Measurements from ENCODE around the gene LUC7L3. TPM values are rescaled to one million over a fixed set of nuclear protein-coding genes. Genes with fewer than 3 reads are reported as not detected.

The LUC7L3 gene
- total and polyA plus RNA-seq, 2 of the 13 experiments (the other 11 are each of a cell fraction or from before 2014, with no cell fraction given), result 108 to 120 TPM

DNA sequence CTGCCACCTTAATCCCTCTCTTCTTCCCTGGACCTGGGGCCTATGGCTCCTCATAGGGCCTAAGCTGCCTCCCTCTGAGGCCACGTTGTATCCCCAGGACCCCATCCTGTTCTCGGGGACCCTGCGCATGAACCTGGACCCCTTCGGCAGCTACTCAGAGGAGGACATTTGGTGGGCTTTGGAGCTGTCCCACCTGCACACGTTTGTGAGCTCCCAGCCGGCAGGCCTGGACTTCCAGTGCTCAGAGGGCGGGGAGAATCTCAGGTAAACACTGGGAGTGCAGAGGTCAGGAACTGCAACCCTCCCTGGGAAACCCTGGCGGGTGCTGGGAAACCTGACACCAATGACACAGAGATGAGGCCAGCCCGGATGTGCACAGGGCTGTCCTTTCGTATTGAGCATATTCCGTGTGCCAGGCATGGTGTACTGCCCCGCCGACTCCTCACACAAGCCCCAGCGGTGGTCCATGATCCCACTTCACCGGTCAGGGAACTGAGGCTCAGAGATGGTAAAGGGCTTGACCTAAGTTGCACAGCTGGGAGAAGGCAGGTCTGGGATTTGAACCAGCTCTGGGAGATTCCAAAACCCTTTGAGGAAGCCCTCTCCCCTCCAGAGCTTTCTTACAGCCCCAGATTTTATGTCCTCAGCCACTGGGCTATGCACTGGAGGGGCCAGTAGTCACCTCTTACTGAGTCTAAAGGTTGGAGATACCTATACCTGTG is 34.6 kb upstream of the LUC7L3 start (continued):
- TF ChIP-seq, protein P1, sequence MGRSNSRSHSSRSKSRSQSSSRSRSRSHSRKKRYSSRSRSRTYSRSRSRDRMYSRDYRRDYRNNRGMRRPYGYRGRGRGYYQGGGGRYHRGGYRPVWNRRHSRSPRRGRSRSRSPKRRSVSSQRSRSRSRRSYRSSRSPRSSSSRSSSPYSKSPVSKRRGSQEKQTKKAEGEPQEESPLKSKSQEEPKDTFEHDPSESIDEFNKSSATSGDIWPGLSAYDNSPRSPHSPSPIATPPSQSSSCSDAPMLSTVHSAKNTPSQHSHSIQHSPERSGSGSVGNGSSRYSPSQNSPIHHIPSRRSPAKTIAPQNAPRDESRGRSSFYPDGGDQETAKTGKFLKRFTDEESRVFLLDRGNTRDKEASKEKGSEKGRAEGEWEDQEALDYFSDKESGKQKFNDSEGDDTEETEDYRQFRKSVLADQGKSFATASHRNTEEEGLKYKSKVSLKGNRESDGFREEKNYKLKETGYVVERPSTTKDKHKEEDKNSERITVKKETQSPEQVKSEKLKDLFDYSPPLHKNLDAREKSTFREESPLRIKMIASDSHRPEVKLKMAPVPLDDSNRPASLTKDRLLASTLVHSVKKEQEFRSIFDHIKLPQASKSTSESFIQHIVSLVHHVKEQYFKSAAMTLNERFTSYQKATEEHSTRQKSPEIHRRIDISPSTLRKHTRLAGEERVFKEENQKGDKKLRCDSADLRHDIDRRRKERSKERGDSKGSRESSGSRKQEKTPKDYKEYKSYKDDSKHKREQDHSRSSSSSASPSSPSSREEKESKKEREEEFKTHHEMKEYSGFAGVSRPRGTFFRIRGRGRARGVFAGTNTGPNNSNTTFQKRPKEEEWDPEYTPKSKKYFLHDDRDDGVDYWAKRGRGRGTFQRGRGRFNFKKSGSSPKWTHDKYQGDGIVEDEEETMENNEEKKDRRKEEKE (IDR thresholded peaks at IDR 0.05), result no peak
- TF ChIP-seq MAZ (IDR thresholded peaks at IDR 0.05; ENCODE audit: borderline replicate concordance, low read depth, low read length), result peak; percentile 73; the same call in 1 of the 2 replicates
- peak; percentile 98 for TF ChIP-seq MAZ (CRISPR knock-in tag; IDR thresholded peaks at IDR 0.05; ENCODE audit: low read depth)
- TF ChIP-seq TP53 (CRISPR knock-in tag; conservative IDR thresholded peaks at IDR 0.05), result peak; percentile 16; the same call in 1 of the 2 replicates
- TF ChIP-seq, protein P2, sequence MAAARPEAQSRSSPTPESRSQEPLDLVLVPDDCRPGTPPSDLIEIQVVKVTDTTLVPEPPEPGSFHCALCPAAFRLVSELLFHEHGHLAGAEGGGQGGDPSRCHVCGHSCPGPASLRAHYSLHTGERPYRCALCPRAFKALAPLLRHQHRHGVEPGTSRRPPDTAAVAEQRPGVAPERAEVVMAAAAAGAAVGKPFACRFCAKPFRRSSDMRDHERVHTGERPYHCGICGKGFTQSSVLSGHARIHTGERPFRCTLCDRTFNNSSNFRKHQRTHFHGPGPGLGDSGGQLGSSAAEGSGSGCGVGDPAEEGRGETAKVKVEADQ (CRISPR knock-in tag; IDR thresholded peaks at IDR 0.05; ENCODE audit: borderline replicate concordance), result no peak
- TF ChIP-seq ZNF564 (CRISPR knock-in tag; IDR thresholded peaks at IDR 0.05), result no peak
- TF ChIP-seq, protein P3, sequence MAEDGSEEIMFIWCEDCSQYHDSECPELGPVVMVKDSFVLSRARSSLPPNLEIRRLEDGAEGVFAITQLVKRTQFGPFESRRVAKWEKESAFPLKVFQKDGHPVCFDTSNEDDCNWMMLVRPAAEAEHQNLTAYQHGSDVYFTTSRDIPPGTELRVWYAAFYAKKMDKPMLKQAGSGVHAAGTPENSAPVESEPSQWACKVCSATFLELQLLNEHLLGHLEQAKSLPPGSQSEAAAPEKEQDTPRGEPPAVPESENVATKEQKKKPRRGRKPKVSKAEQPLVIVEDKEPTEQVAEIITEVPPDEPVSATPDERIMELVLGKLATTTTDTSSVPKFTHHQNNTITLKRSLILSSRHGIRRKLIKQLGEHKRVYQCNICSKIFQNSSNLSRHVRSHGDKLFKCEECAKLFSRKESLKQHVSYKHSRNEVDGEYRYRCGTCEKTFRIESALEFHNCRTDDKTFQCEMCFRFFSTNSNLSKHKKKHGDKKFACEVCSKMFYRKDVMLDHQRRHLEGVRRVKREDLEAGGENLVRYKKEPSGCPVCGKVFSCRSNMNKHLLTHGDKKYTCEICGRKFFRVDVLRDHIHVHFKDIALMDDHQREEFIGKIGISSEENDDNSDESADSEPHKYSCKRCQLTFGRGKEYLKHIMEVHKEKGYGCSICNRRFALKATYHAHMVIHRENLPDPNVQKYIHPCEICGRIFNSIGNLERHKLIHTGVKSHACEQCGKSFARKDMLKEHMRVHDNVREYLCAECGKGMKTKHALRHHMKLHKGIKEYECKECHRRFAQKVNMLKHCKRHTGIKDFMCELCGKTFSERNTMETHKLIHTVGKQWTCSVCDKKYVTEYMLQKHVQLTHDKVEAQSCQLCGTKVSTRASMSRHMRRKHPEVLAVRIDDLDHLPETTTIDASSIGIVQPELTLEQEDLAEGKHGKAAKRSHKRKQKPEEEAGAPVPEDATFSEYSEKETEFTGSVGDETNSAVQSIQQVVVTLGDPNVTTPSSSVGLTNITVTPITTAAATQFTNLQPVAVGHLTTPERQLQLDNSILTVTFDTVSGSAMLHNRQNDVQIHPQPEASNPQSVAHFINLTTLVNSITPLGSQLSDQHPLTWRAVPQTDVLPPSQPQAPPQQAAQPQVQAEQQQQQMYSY (CRISPR knock-in tag; IDR thresholded peaks at IDR 0.05), result peak; percentile 84
- peak; percentile 92 for TF ChIP-seq ZNF709 (CRISPR knock-in tag; IDR thresholded peaks at IDR 0.05)
- peak; percentile 70; the same call in 1 of the 2 replicates for TF ChIP-seq HOXD1 (CRISPR knock-in tag; IDR thresholded peaks at IDR 0.05)
- TF ChIP-seq KDM4B (CRISPR knock-in tag; IDR thresholded peaks at IDR 0.05), result peak; percentile 79; the same call in 1 of the 2 replicates
- TF ChIP-seq TRIM24 (CRISPR knock-in tag; IDR thresholded peaks at IDR 0.05), result no peak
- no peak; the same call in 1 of the 2 replicates for TF ChIP-seq RARG (CRISPR knock-in tag; IDR thresholded peaks at IDR 0.05; ENCODE audit: low read depth)
- no peak for TF ChIP-seq PHB2 (IDR thresholded peaks at IDR 0.05; ENCODE audit: partially characterized antibody)
- TF ChIP-seq PRPF4 (IDR thresholded peaks at IDR 0.05; ENCODE audit: low read depth, low read length, poor library complexity, severe bottlenecking), result no peak
- peak; percentile 59; the same call in 1 of the 2 replicates for TF ChIP-seq TOE1 (CRISPR knock-in tag; IDR thresholded peaks at IDR 0.05)
- TF ChIP-seq GATA4 (IDR thresholded peaks at IDR 0.05; ENCODE audit: borderline replicate concordance, low read depth), result peak; percentile 92
- TF ChIP-seq, protein P4, sequence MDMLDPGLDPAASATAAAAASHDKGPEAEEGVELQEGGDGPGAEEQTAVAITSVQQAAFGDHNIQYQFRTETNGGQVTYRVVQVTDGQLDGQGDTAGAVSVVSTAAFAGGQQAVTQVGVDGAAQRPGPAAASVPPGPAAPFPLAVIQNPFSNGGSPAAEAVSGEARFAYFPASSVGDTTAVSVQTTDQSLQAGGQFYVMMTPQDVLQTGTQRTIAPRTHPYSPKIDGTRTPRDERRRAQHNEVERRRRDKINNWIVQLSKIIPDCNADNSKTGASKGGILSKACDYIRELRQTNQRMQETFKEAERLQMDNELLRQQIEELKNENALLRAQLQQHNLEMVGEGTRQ (IDR thresholded peaks at IDR 0.05; ENCODE audit: low read depth, low read length), result no peak
- TF ChIP-seq, protein P4 (CRISPR knock-in tag; IDR thresholded peaks at IDR 0.05; ENCODE audit: borderline replicate concordance), result no peak; the same call in 1 of the 2 replicates
- peak; percentile 86; the same call in 1 of the 2 replicates for TF ChIP-seq ZZZ3 (CRISPR knock-in tag; IDR thresholded peaks at IDR 0.05; ENCODE audit: borderline replicate concordance)
- TF ChIP-seq ZNF296 (CRISPR knock-in tag; conservative IDR thresholded peaks at IDR 0.05), result no peak; the same call in none of the 2 replicates
